Measurements from ENCODE around the gene SLC2A10.

The SLC2A10 gene

GRCh38 chr20:46765506-46766120, 56.2 kb downstream of the SLC2A10 start:
- no peak overlapping the region for H3K4me3 ChIP-seq (ENCODE audit: low read depth, low read length)
- no peak for DNase-seq (ENCODE audit: low read depth)
- TF ChIP-seq MAX (IDR thresholded peaks at IDR 0.05; ENCODE audit: low read depth, low read length) (no peak), CTCF (IDR thresholded peaks at IDR 0.05; ENCODE audit: low read depth, low read length) (no peak), MYC (IDR thresholded peaks at IDR 0.05; ENCODE audit: low read depth, low read length) (no peak), POLR2A (IDR thresholded peaks at IDR 0.05; ENCODE audit: extremely low read depth, insufficient read length) (no peak)

GRCh38 chr20:46767127-46767761, 57.8 kb downstream of the SLC2A10 start:
- TF ChIP-seq CTCF (IDR thresholded peaks at IDR 0.05; ENCODE audit: low read depth, low read length), result peak; percentile 86
- TF ChIP-seq POLR2A (IDR thresholded peaks at IDR 0.05; ENCODE audit: extremely low read depth, insufficient read length), result no peak
- peak; percentile 45 for DNase-seq (ENCODE audit: low read depth)
- H3K4me3 ChIP-seq (ENCODE audit: low read depth, low read length), result no peak overlapping the region

- TF ChIP-seq MAX (IDR thresholded peaks at IDR 0.05; ENCODE audit: low read depth, low read length), result no peak
- TF ChIP-seq CTCF (IDR thresholded peaks at IDR 0.05; ENCODE audit: low read depth, low read length), result no peak
- no peak for TF ChIP-seq POLR2A (IDR thresholded peaks at IDR 0.05; ENCODE audit: extremely low read depth, insufficient read length)
- TF ChIP-seq MYC (IDR thresholded peaks at IDR 0.05; ENCODE audit: low read depth, low read length), result no peak
- DNase-seq (ENCODE audit: low read depth), result no peak
- H3K4me3 ChIP-seq (ENCODE audit: low read depth, low read length), result no peak overlapping the region
Observed at GRCh38 chr20:46770330-46771194, 61.1 kb downstream of the SLC2A10 start.

GRCh38 chr20:46771195-46771588, 61.7 kb downstream of the SLC2A10 start:
- TF ChIP-seq MYC (IDR thresholded peaks at IDR 0.05; ENCODE audit: low read depth, low read length) (no peak), MAX (IDR thresholded peaks at IDR 0.05; ENCODE audit: low read depth, low read length) (no peak), POLR2A (IDR thresholded peaks at IDR 0.05; ENCODE audit: extremely low read depth, insufficient read length) (no peak), CTCF (IDR thresholded peaks at IDR 0.05; ENCODE audit: low read depth, low read length) (no peak)
- DNase-seq (ENCODE audit: low read depth), result no peak
- H3K4me3 ChIP-seq (ENCODE audit: low read depth, low read length), result no peak overlapping the region

GRCh38 chr20:46772901-46773300, 63.5 kb downstream of the SLC2A10 start:
- no peak overlapping the region for H3K4me3 ChIP-seq (ENCODE audit: low read depth, low read length)
- DNase-seq (ENCODE audit: low read depth), result no peak
- TF ChIP-seq POLR2A (IDR thresholded peaks at IDR 0.05; ENCODE audit: extremely low read depth, insufficient read length) (no peak), MYC (IDR thresholded peaks at IDR 0.05; ENCODE audit: low read depth, low read length) (no peak), CTCF (IDR thresholded peaks at IDR 0.05; ENCODE audit: low read depth, low read length) (no peak), MAX (IDR thresholded peaks at IDR 0.05; ENCODE audit: low read depth, low read length) (no peak)

Measured in NB4 (cell line).